ENCODE measurements around the gene CEP135.

GRCh38 chr4:56038487-56039162, 89.9 kb downstream of the CEP135 start:
- TF ChIP-seq CTCF (IDR thresholded peaks at IDR 0.05; ENCODE audit: extremely low read depth in 1 of 2, insufficient read depth in 1 of 2, low read depth in 1 of 2, low read length in 2 of 2) = no peak
- no peak for TF ChIP-seq FOS (IDR thresholded peaks at IDR 0.05; ENCODE audit: borderline replicate concordance, insufficient read depth, low read length)
